SU-DHL-6 (cell line): ENCODE data around the gene KAZN.

Source experiments
- EZH2phosphoT487 ChIP-seq: fragments of 200-600 bp; sonication (generic), shearing (Covaris generic); conservative IDR thresholded peaks from 2 replicates; pipeline ENCODE4 v1.6.1; 2018; ENCODE audit warnings: mild to moderate bottlenecking, antibody characterized with exemption, low read length, moderate library complexity, mixed read lengths
- TF ChIP-seq, protein P1 (sequence below): fragments of 200-600 bp; sonication (generic); IDR thresholded peaks from one replicate; pipeline ENCODE4 v1.5.1; 2017; ENCODE audit warnings: antibody characterized with exemption, mild to moderate bottlenecking, low read length, moderate library complexity; ENCODE audit not compliant: insufficient read depth, poor library complexity, severe bottlenecking

DNA sequence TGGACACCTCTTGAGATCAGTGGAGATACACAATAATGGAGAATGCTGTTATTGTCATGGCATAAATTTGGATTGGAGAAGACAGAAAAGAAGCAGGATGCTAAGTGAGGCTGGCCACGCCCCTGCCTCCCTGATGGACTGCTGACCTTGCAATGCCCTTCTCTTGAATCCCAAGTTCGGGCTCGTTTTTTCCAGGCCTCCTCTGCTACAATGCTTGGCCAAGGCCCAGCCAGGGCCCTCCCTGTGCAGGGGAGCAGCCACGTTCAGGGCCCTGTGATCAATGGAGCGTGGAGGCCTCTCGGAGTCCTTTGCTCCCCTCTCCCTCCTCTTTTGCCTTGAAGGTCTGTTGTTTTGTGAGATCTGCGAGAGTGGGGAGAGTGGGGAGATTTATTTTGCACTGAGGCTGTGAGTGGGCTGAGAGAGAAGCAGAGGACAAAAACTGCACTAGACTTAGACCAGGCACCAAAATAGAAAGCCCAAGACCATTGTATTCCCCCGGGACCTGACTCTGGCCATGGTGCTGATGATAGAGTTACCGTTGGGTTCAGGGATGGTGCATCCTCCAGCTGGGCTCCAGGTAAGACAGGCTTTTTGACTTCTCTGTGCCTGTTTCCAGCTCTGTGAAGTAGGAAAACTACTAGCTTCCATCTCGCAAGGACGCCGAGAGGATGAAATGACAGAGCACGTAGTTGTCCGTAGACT lies 268.6 kb downstream of the KAZN start:
- TF ChIP-seq, protein P1, sequence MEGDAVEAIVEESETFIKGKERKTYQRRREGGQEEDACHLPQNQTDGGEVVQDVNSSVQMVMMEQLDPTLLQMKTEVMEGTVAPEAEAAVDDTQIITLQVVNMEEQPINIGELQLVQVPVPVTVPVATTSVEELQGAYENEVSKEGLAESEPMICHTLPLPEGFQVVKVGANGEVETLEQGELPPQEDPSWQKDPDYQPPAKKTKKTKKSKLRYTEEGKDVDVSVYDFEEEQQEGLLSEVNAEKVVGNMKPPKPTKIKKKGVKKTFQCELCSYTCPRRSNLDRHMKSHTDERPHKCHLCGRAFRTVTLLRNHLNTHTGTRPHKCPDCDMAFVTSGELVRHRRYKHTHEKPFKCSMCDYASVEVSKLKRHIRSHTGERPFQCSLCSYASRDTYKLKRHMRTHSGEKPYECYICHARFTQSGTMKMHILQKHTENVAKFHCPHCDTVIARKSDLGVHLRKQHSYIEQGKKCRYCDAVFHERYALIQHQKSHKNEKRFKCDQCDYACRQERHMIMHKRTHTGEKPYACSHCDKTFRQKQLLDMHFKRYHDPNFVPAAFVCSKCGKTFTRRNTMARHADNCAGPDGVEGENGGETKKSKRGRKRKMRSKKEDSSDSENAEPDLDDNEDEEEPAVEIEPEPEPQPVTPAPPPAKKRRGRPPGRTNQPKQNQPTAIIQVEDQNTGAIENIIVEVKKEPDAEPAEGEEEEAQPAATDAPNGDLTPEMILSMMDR: no peak
- TF ChIP-seq EZH2phosphoT487: no peak
